Measurements from ENCODE around the gene IGF1R. TPM values are rescaled to one million over a fixed set of nuclear protein-coding genes. Genes with fewer than 3 reads are reported as not detected.

IGF1R gene
- total and polyA plus RNA-seq, 8 donors, result 8.1 to 50.3 (median 36.0) TPM

- H3K4me1 ChIP-seq, result peaks cover 10 to 22% (median 12%) of the 10 kb centered on the region in 3 donors
- FAIRE-seq, result no peak
These were observed 72.5 kb downstream of the IGF1R start for GRCh38 chr15:98720577-98721565.

GRCh38 chr15:98722209-98722608 is 73.9 kb downstream of the IGF1R start:
- no peaks in the 10 kb centered on the region for H3K27me3 ChIP-seq
- no peak for FAIRE-seq
- H3K4me3 ChIP-seq, result no peak overlapping the region
- WGBS, 2 donors, result 60 to 63% methylated on average over 8 of the region's 8 CpGs
- H3K27ac ChIP-seq, result no peak overlapping the region
- H3K9me3 ChIP-seq, result no peaks in the 10 kb centered on the region
- peaks cover 10 to 26% (median 13%) of the 10 kb centered on the region in 3 donors for H3K4me1 ChIP-seq
- DNase-seq, result no peak
- no peaks in the 10 kb centered on the region for H3K36me3 ChIP-seq
- no peak for TF ChIP-seq CTCF (IDR thresholded peaks at IDR 0.05)
- no peak for ATAC-seq
- intact Hi-C loops (cut with DNase I), result no loop called here

More at GRCh38 chr15:98720577-98721565, 72.5 kb downstream of the IGF1R start:
- WGBS, 2 donors, result 86 to 88% methylated on average over 11 of the region's 11 CpGs
- ATAC-seq (no peak), DNase-seq (no peak)
- Histone ChIP-seq H3K27me3 (no peaks in the 10 kb centered on the region), H3K36me3 (no peaks in the 10 kb centered on the region), H3K4me3 (no peak overlapping the region), H3K27ac (no peak overlapping the region), H3K9me3 (no peaks in the 10 kb centered on the region)
- intact Hi-C loops (cut with DNase I), result no loop called here
- TF ChIP-seq CTCF (IDR thresholded peaks at IDR 0.05), result no peak

- peaks cover 10 to 28% (median 16%) of the 10 kb centered on the region in 3 donors for H3K4me1 ChIP-seq
- WGBS, 2 donors, result 90 to 91% methylated on average over 3 of the region's 3 CpGs
- TF ChIP-seq CTCF (IDR thresholded peaks at IDR 0.05), result no peak
- no peaks in the 10 kb centered on the region for H3K36me3 ChIP-seq
- no peak for DNase-seq
- no peak overlapping the region for H3K27ac ChIP-seq
- H3K4me3 ChIP-seq, result no peak overlapping the region
- H3K9me3 ChIP-seq, result no peaks in the 10 kb centered on the region
- intact Hi-C loops (cut with DNase I), result no loop called here
- H3K27me3 ChIP-seq, result no peaks in the 10 kb centered on the region
- no peak for FAIRE-seq
- no peak for ATAC-seq
These were observed 74.3 kb downstream of the IGF1R start for GRCh38 chr15:98722645-98723044.

- no peak for FAIRE-seq
- no peak for TF ChIP-seq CTCF (IDR thresholded peaks at IDR 0.05)
- Histone ChIP-seq H3K36me3 (no peaks in the 10 kb centered on the region), H3K9me3 (no peaks in the 10 kb centered on the region), H3K4me1 (peaks cover 13 to 33% (median 19%) of the 10 kb centered on the region in 3 donors), H3K4me3 (no peak overlapping the region), H3K27me3 (no peaks in the 10 kb centered on the region), H3K27ac (no peak overlapping the region)
- 60 to 65% methylated on average over 3 of the region's 3 CpGs for WGBS, 2 donors
- intact Hi-C loops (cut with DNase I), result no loop called here
- DNase-seq, result no peak
- no peak for ATAC-seq
These were observed 74.9 kb downstream of the IGF1R start for GRCh38 chr15:98723195-98723594.

GRCh38 chr15:98724048-98724447 is 75.7 kb downstream of the IGF1R start:
- ATAC-seq (peak in 3 of 4 donors; percentile 54 to 60 (median 55)), DNase-seq (no peak), FAIRE-seq (no peak)
- intact Hi-C loops (cut with DNase I), result no loop called here
- Histone ChIP-seq H3K27me3 (no peaks in the 10 kb centered on the region), H3K27ac (peak overlapping the region in 2 of 4 donors; percentile 18 to 37), H3K4me1 (peaks cover 21 to 37% (median 28%) of the 10 kb centered on the region in 3 donors), H3K4me3 (no peak overlapping the region), H3K36me3 (no peaks in the 10 kb centered on the region), H3K9me3 (no peaks in the 10 kb centered on the region)
- 24 to 39% methylated on average over 1 of the region's 1 CpG for WGBS, 2 donors
- no peak for TF ChIP-seq CTCF (IDR thresholded peaks at IDR 0.05)

Data from pancreas (tissue), 10 donors.